Mesothelial cell of epicardium (in vitro differentiated cells): ENCODE results near the gene COG8. TPM values are rescaled to one million over a fixed set of nuclear protein-coding genes. Genes with fewer than 3 reads are reported as not detected.
"Not testable (repeated sequence)": the region's sequence is repeated elsewhere in the genome, so short reads cannot be mapped to it uniquely, and the experiment has no call there.

Experiments used
- DNase-seq, 2 experiments: peaks; one replicate each; pipeline ENCODE4 v3.0.0; 2021; ENCODE audit warnings: low spot score in 2 of 2; ENCODE audit not compliant: unreplicated experiment in 2 of 2
- H3K27ac Mint-ChIP-seq: 2 replicates; pipeline ENCODE4 v1.8.0; 2021; ENCODE audit warnings: mixed read lengths
- H3K27me3 Mint-ChIP-seq: 2 replicates; pipeline ENCODE4 v1.8.0; 2021; ENCODE audit warnings: low read depth, mixed read lengths
- H3K36me3 Mint-ChIP-seq: 2 replicates; pipeline ENCODE4 v1.8.0; 2021; ENCODE audit warnings: mixed read lengths
- H3K4me1 Mint-ChIP-seq: 2 replicates; pipeline ENCODE4 v1.8.0; 2021; ENCODE audit warnings: mixed read lengths
- H3K4me3 Mint-ChIP-seq: 2 replicates; pipeline ENCODE4 v1.8.0; 2021; ENCODE audit warnings: mild to moderate bottlenecking, moderate library complexity, mixed read lengths
- H3K9me3 Mint-ChIP-seq: 2 replicates; pipeline ENCODE4 v1.8.0; 2021; ENCODE audit warnings: mixed read lengths
- CTCF ChIP-seq: fragments of 200-600 bp; sonication (generic); IDR thresholded peaks from one replicate; pipeline ENCODE4 v1.5.0; 2021; ENCODE audit warnings: antibody characterized with exemption; ENCODE audit not compliant: unreplicated experiment
- total RNA-seq: library from RNA; stranded (reverse); gene quantifications from 3 replicates; pipeline ENCODE4 v1.2.1, GENCODE V29; 2021

Gene COG8
- total RNA-seq, 1 donor from 2014 or later, result 49.4 TPM

GRCh38 chr16:69367980-69368379 lies 28.6 kb upstream of the COG8 start:
- Mint-ChIP-seq H3K27me3 (no peaks in the 10 kb centered on the region), H3K4me1 (no peaks in the 10 kb centered on the region), H3K9me3 (no peaks in the 10 kb centered on the region), H3K27ac (no peak overlapping the region), H3K36me3 (peaks cover 45% of the 10 kb centered on the region), H3K4me3 (no peak overlapping the region)
- no peak for DNase-seq
- TF ChIP-seq CTCF, result no peak

- H3K27ac Mint-ChIP-seq, result no peak overlapping the region
- H3K27me3 Mint-ChIP-seq, result no peaks in the 10 kb centered on the region
- peaks cover 43% of the 10 kb centered on the region for H3K36me3 Mint-ChIP-seq
- no peak overlapping the region for H3K4me3 Mint-ChIP-seq
- H3K9me3 Mint-ChIP-seq, result no peaks in the 10 kb centered on the region
- DNase-seq, result no peak
- TF ChIP-seq CTCF, result no peak
- no peaks in the 10 kb centered on the region for H3K4me1 Mint-ChIP-seq
Measured at GRCh38 chr16:69366431-69366830, 27.1 kb upstream of the COG8 start.

GRCh38 chr16:69365901-69366300 lies 26.5 kb upstream of the COG8 start:
- Mint-ChIP-seq H3K9me3 (no peaks in the 10 kb centered on the region), H3K27ac (no peak overlapping the region), H3K4me3 (no peak overlapping the region), H3K4me1 (no peaks in the 10 kb centered on the region), H3K36me3 (peaks cover 43% of the 10 kb centered on the region), H3K27me3 (no peaks in the 10 kb centered on the region)
- no peak for TF ChIP-seq CTCF
- no peak for DNase-seq

- Mint-ChIP-seq H3K27me3 (no peaks in the 10 kb centered on the region), H3K9me3 (no peaks in the 10 kb centered on the region), H3K27ac (no peak overlapping the region), H3K4me1 (no peaks in the 10 kb centered on the region), H3K36me3 (peaks cover 31% of the 10 kb centered on the region), H3K4me3 (no peak overlapping the region)
- DNase-seq, result no peak
- no peak for TF ChIP-seq CTCF
Measured at GRCh38 chr16:69364088-69364487, 24.7 kb upstream of the COG8 start.

- H3K27me3 Mint-ChIP-seq, result no peaks in the 10 kb centered on the region
- H3K9me3 Mint-ChIP-seq, result no peaks in the 10 kb centered on the region
- no peak overlapping the region for H3K4me3 Mint-ChIP-seq
- peaks cover 26% of the 10 kb centered on the region for H3K36me3 Mint-ChIP-seq
- DNase-seq, result no peak
- H3K27ac Mint-ChIP-seq, result no peak overlapping the region
- no peaks in the 10 kb centered on the region for H3K4me1 Mint-ChIP-seq
- no peak for TF ChIP-seq CTCF
Measured at GRCh38 chr16:69363281-69363717, 23.9 kb upstream of the COG8 start.

- not testable (repeated sequence) for H3K9me3 Mint-ChIP-seq, DNase-seq
Measured at GRCh38 chr16:69360070-69360469, 20.7 kb upstream of the COG8 start.

More at GRCh38 chr16:69360070-69360469, 20.7 kb upstream of the COG8 start:
- H3K27me3 Mint-ChIP-seq, H3K27ac Mint-ChIP-seq, H3K4me1 Mint-ChIP-seq, H3K4me3 Mint-ChIP-seq: not testable (repeated sequence)
- H3K36me3 Mint-ChIP-seq, result peaks cover 19% of the 10 kb centered on the region
